IPS-NIHi7 (cell line): ENCODE data around the gene GZMB.
"Not testable (repeated sequence)": the region's sequence is repeated elsewhere in the genome, so short reads cannot be mapped to it uniquely, and the experiment has no call there.

Experiments
- DNase-seq: peaks from one replicate; pipeline ENCODE4 v3.0.0; 2012; ENCODE audit warnings: mixed read lengths; ENCODE audit errors: extremely low spot score

GZMB gene

GRCh38 chr14:24631749-24632335 is 2.1 kb downstream of the GZMB start:
- no peak for DNase-seq

- DNase-seq = no peak
Measured at GRCh38 chr14:24630872-24631477, 3.0 kb downstream of the GZMB start.

GRCh38 chr14:24630087-24630871 is 3.7 kb downstream of the GZMB start:
- no peak for DNase-seq

GRCh38 chr14:24629521-24629920 is 4.5 kb downstream of the GZMB start:
- no peak for DNase-seq

- no peak for DNase-seq
Measured at GRCh38 chr14:24613747-24614146, 20.2 kb downstream of the GZMB start.

- no peak for DNase-seq
Measured at GRCh38 chr14:24613241-24613640, 20.7 kb downstream of the GZMB start.

GRCh38 chr14:24612196-24612595 is 21.8 kb downstream of the GZMB start:
- no peak for DNase-seq

- peak; percentile 3 for DNase-seq
Measured at GRCh38 chr14:24609655-24610344, 24.2 kb downstream of the GZMB start, which contains the start of gene GZMH. Gene GZMH, minus strand, starts transcription at chr14:24609685. Its CDS starts 72 bp downstream, at chr14:24609613.

GRCh38 chr14:24607635-24608514 is 26.1 kb downstream of the GZMB start:
- no peak for DNase-seq

- DNase-seq = no peak
Measured at GRCh38 chr14:24607081-24607480, 26.9 kb downstream of the GZMB start.

- no peak for DNase-seq
Measured at GRCh38 chr14:24606297-24606696, 27.7 kb downstream of the GZMB start.

GRCh38 chr14:24605435-24606190 is 28.4 kb downstream of the GZMB start:
- DNase-seq = no peak

- no peak for DNase-seq
Measured at GRCh38 chr14:24597403-24597802, 36.6 kb downstream of the GZMB start.

GRCh38 chr14:24595073-24595808 is 38.7 kb downstream of the GZMB start:
- DNase-seq = no peak

GRCh38 chr14:24591004-24591403 is 43.0 kb downstream of the GZMB start:
- not testable (repeated sequence) for DNase-seq

- DNase-seq = not testable (repeated sequence)
Measured at GRCh38 chr14:24584402-24584801, 49.6 kb downstream of the GZMB start.
